Neural progenitor cell (in vitro differentiated cells): ENCODE data around the gene ST3GAL6. TPM values are rescaled to one million over a fixed set of nuclear protein-coding genes. Genes with fewer than 3 reads are reported as not detected.

Source experiments
- DNase-seq: peaks from one replicate; pipeline ENCODE4 v3.0.0-alpha.2; 2016; ENCODE audit warnings: low spot score
- H2AFZ ChIP-seq: fragments of 200-600 bp; sonication (generic); replicated peaks from 2 replicates; pipeline ENCODE4 v1.6.1; 2016; ENCODE audit warnings: antibody characterized with exemption
- H3F3A ChIP-seq: fragments of 200-600 bp; sonication (generic); 2 replicates; pipeline ENCODE4 v1.6.1; 2016; ENCODE audit warnings: antibody characterized with exemption, low read depth
- H3K27ac ChIP-seq: fragments of 200-600 bp; sonication (generic); 2 replicates; pipeline ENCODE4 v1.5.1; 2016; ENCODE audit warnings: mild to moderate bottlenecking
- H3K27me3 ChIP-seq: fragments of 200-600 bp; sonication (generic); 2 replicates; pipeline ENCODE4 v1.6.1; 2016; ENCODE audit warnings: mild to moderate bottlenecking, moderate library complexity
- H3K36me3 ChIP-seq: fragments of 200-600 bp; sonication (generic); 2 replicates; pipeline ENCODE4 v1.5.1; 2016
- H3K4me1 ChIP-seq: fragments of 200-600 bp; sonication (generic); 2 replicates; pipeline ENCODE4 v1.6.1; 2016; ENCODE audit warnings: mixed run types
- H3K4me2 ChIP-seq: fragments of 200-600 bp; sonication (generic); 2 replicates; pipeline ENCODE4 v1.6.1; 2016
- H3K4me3 ChIP-seq: fragments of 200-600 bp; sonication (generic); 2 replicates; pipeline ENCODE4 v1.5.1; 2016
- H3K79me2 ChIP-seq: fragments of 200-600 bp; sonication (generic); 2 replicates; pipeline ENCODE4 v1.6.1; 2016; ENCODE audit warnings: low read depth
- H3K9ac ChIP-seq: fragments of 200-600 bp; sonication (generic); 2 replicates; pipeline ENCODE4 v1.6.1; 2016
- H3K9me3 ChIP-seq: fragments of 200-600 bp; sonication (generic); 2 replicates; pipeline ENCODE4 v1.5.1; 2016; ENCODE audit warnings: low read depth
- H4K20me1 ChIP-seq: fragments of 200-600 bp; sonication (generic); 2 replicates; pipeline ENCODE4 v1.6.1; 2016; ENCODE audit warnings: low read depth
- H3K27ac Mint-ChIP-seq: 3 replicates; pipeline ENCODE4 v1.8.0; 2021; ENCODE audit warnings: mixed read lengths
- H3K27me3 Mint-ChIP-seq: 2 replicates; pipeline ENCODE4 v1.8.0; 2022; ENCODE audit warnings: low read depth, mild to moderate bottlenecking, inconsistent platforms, moderate library complexity, mixed read lengths; ENCODE audit not compliant: insufficient read depth
- H3K36me3 Mint-ChIP-seq: 3 replicates; pipeline ENCODE4 v1.8.0; 2021; ENCODE audit warnings: mixed read lengths
- H3K4me1 Mint-ChIP-seq: 3 replicates; pipeline ENCODE4 v1.8.0; 2021; ENCODE audit warnings: mixed read lengths
- H3K4me3 Mint-ChIP-seq: 3 replicates; pipeline ENCODE4 v1.8.0; 2021; ENCODE audit warnings: mild to moderate bottlenecking, moderate library complexity, mixed read lengths
- H3K9me3 Mint-ChIP-seq: 3 replicates; pipeline ENCODE4 v1.8.0; 2020; ENCODE audit warnings: mixed read lengths
- EZH2 ChIP-seq: fragments of 200-600 bp; sonication (generic); IDR thresholded peaks from 2 replicates; pipeline ENCODE4 v1.6.1; 2017; ENCODE audit warnings: antibody characterized with exemption, mild to moderate bottlenecking, moderate library complexity
- EZH2phosphoT487 ChIP-seq: fragments of 200-600 bp; sonication (generic); IDR thresholded peaks from 2 replicates; pipeline ENCODE4 v1.6.1; 2017; ENCODE audit warnings: antibody characterized with exemption
- total RNA-seq: library from RNA; depleted of rRNA; stranded (reverse); fragments of >200 nt; gene quantifications from 2 replicates; pipeline ENCODE4 v1.2.3, GENCODE V29; 2015; ENCODE audit warnings: low replicate concordance
- TF ChIP-seq, protein P1 (sequence below): fragments of 200-600 bp; sonication (generic); IDR thresholded peaks from 2 replicates; pipeline ENCODE4 v1.5.1; 2017; ENCODE audit warnings: antibody characterized with exemption, mild to moderate bottlenecking

ST3GAL6 gene
- total RNA-seq, 1 donor from 2014 or later, result 18.6 TPM

DNA sequence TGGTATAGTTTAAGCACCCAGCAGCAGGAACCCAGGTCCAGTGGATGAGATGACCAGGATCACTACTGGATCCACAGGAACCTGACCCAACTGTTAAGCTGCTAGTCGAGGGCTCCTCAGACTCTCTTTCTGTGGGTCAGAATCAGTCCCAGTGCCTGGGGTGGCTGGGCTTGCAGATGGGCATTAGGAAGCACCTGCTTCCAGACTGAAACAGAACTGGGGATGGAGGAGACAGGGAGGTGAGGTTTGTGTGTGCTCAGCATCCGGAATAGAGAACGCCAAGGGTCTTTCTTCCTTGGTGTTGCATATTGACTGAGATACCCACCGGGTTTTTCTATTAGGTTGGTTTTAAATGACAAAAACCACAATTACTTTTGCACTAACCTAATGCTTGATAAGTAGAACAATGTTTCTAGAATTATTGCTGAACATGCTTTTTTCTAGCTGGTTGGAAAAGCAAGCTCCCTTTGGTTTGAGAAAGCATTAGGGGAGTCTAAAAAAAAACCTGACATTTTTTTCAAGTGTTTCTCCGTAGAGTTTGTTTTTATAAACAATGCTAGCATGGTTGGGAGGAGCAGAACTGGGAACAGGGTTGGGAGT is 779 bp downstream of the ST3GAL6 start:
- no peaks in the 10 kb centered on the region for H3K27me3 ChIP-seq
- Mint-ChIP-seq H3K9me3 (no peaks in the 10 kb centered on the region), H3K27ac (no peak overlapping the region), H3K36me3 (no peaks in the 10 kb centered on the region), H3K27me3 (no peaks in the 10 kb centered on the region), H3K4me1 (peaks cover 22% of the 10 kb centered on the region), H3K4me3 (no peak overlapping the region)
- TF ChIP-seq EZH2 (no peak), EZH2phosphoT487 (no peak)
- TF ChIP-seq, protein P1, sequence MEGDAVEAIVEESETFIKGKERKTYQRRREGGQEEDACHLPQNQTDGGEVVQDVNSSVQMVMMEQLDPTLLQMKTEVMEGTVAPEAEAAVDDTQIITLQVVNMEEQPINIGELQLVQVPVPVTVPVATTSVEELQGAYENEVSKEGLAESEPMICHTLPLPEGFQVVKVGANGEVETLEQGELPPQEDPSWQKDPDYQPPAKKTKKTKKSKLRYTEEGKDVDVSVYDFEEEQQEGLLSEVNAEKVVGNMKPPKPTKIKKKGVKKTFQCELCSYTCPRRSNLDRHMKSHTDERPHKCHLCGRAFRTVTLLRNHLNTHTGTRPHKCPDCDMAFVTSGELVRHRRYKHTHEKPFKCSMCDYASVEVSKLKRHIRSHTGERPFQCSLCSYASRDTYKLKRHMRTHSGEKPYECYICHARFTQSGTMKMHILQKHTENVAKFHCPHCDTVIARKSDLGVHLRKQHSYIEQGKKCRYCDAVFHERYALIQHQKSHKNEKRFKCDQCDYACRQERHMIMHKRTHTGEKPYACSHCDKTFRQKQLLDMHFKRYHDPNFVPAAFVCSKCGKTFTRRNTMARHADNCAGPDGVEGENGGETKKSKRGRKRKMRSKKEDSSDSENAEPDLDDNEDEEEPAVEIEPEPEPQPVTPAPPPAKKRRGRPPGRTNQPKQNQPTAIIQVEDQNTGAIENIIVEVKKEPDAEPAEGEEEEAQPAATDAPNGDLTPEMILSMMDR, result no peak
- DNase-seq, result no peak
- peaks cover 10% of the 10 kb centered on the region for H3K4me1 ChIP-seq
- no peak overlapping the region for H3K4me3 ChIP-seq
- H3K27ac ChIP-seq, result no peak overlapping the region
- H4K20me1 ChIP-seq, result no peaks in the 10 kb centered on the region
- H3K9me3 ChIP-seq, result no peaks in the 10 kb centered on the region
- no peak overlapping the region for H3K9ac ChIP-seq
- H3K79me2 ChIP-seq, result no peaks in the 10 kb centered on the region
- H3K4me2 ChIP-seq, result no peak overlapping the region
- H2AFZ ChIP-seq, result no peak overlapping the region
- H3K36me3 ChIP-seq, result no peaks in the 10 kb centered on the region
- H3F3A ChIP-seq, result no peaks in the 10 kb centered on the region

DNA sequence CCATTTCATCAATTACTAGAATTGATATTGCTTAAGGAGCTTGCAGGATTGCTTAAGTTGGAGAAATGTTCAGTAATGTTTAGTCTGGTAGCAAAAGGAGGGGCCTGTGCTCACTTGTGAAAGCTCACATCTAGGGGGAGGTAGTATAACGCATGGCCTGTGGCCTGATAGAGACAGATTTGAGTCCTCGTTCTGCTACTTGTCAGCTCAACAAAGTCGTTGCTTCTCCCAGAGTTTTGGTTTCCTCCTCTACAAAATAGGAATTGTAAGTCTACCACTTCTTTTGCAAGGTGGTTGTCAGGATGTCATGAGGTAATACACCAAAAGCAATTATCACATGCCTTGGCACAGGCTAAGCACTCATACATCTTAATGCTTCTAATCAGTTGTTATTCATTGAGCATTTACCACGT is 1.3 kb downstream of the ST3GAL6 start:
- TF ChIP-seq, protein P1, result no peak
- no peak for TF ChIP-seq EZH2
- no peak for TF ChIP-seq EZH2phosphoT487
- H4K20me1 ChIP-seq, result no peaks in the 10 kb centered on the region
- peaks cover 11% of the 10 kb centered on the region for H3K4me1 ChIP-seq
- peaks cover 19% of the 10 kb centered on the region for H3K4me1 Mint-ChIP-seq
- H3K27me3 Mint-ChIP-seq, result no peaks in the 10 kb centered on the region
- no peaks in the 10 kb centered on the region for H3K9me3 ChIP-seq
- no peak for DNase-seq
- no peak overlapping the region for H3K4me3 Mint-ChIP-seq
- H3K27me3 ChIP-seq, result no peaks in the 10 kb centered on the region
- no peak overlapping the region for H3K27ac ChIP-seq
- no peaks in the 10 kb centered on the region for H3K36me3 Mint-ChIP-seq
- H3K9me3 Mint-ChIP-seq, result no peaks in the 10 kb centered on the region
- no peak overlapping the region for H3K4me2 ChIP-seq
- no peak overlapping the region for H3K27ac Mint-ChIP-seq
- H3K36me3 ChIP-seq, result no peaks in the 10 kb centered on the region
- no peak overlapping the region for H3K4me3 ChIP-seq
- no peaks in the 10 kb centered on the region for H3K79me2 ChIP-seq
- no peak overlapping the region for H3K9ac ChIP-seq
- H3F3A ChIP-seq, result no peaks in the 10 kb centered on the region
- no peak overlapping the region for H2AFZ ChIP-seq

DNA sequence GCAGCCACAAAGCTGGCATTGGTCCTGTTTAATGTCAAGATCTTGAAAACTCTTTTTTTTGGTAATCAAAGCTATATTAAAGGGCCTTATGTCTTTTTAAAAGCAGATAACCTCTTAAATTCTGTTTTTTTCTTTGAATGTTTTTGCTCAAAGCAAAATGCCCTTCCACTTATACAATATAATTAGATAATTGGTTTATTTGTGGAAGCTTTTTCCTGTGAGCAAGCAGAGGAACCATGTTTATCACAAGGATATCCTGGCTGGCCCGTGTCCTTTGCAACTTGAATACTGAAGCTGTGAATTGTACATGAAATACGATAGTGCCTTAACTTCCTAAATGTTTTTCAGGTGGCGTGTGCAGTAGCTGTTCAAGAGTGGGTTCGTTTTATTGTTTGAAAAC is 2.6 kb downstream of the ST3GAL6 start:
- TF ChIP-seq, protein P1, result no peak
- TF ChIP-seq EZH2, result no peak
- TF ChIP-seq EZH2phosphoT487, result no peak

More for the DNA sequence above, 2.6 kb downstream of the ST3GAL6 start:
- Histone ChIP-seq H3K36me3 (no peaks in the 10 kb centered on the region), H4K20me1 (no peaks in the 10 kb centered on the region), H3F3A (no peaks in the 10 kb centered on the region), H3K4me3 (no peak overlapping the region), H3K4me1 (peaks cover 14% of the 10 kb centered on the region), H3K9ac (no peak overlapping the region), H3K27me3 (no peaks in the 10 kb centered on the region), H3K9me3 (no peaks in the 10 kb centered on the region), H2AFZ (no peak overlapping the region), H3K79me2 (no peaks in the 10 kb centered on the region), H3K4me2 (no peak overlapping the region), H3K27ac (no peak overlapping the region)
- Mint-ChIP-seq H3K4me1 (peaks cover 10% of the 10 kb centered on the region), H3K9me3 (no peaks in the 10 kb centered on the region), H3K27ac (no peak overlapping the region), H3K27me3 (no peaks in the 10 kb centered on the region), H3K4me3 (no peak overlapping the region), H3K36me3 (no peaks in the 10 kb centered on the region)
- DNase-seq, result no peak
